Type B pancreatic cell (in vitro differentiated cells): ENCODE measurements around the gene EDEM2. TPM values are rescaled to one million over a fixed set of nuclear protein-coding genes. Genes with fewer than 3 reads are reported as not detected.
"Not testable (repeated sequence)": the region's sequence is repeated elsewhere in the genome, so short reads cannot be mapped to it uniquely, and the experiment has no call there.

ENCODE experiments used
- DNase-seq: peaks from one replicate; pipeline ENCODE4 v3.0.0; 2021; ENCODE audit warnings: mixed read lengths; ENCODE audit not compliant: unreplicated experiment; ENCODE audit errors: extremely low spot score
- H3K27ac Mint-ChIP-seq: 2 replicates; pipeline ENCODE4 v1.8.0; 2021; ENCODE audit warnings: mild to moderate bottlenecking, mixed read lengths
- H3K27me3 Mint-ChIP-seq: 2 replicates; pipeline ENCODE4 v1.8.0; 2021; ENCODE audit warnings: mixed read lengths
- H3K36me3 Mint-ChIP-seq: 2 replicates; pipeline ENCODE4 v1.8.0; 2021; ENCODE audit warnings: mixed read lengths
- H3K4me1 Mint-ChIP-seq: one replicate; pipeline ENCODE4 v1.8.0; 2021; ENCODE audit warnings: mixed read lengths; ENCODE audit not compliant: unreplicated experiment
- H3K4me3 Mint-ChIP-seq: 2 replicates; pipeline ENCODE4 v1.8.0; 2021; ENCODE audit warnings: mild to moderate bottlenecking, mixed read lengths
- H3K9me3 Mint-ChIP-seq: 2 replicates; pipeline ENCODE4 v1.8.0; 2021; ENCODE audit warnings: mixed read lengths
- CTCF ChIP-seq: fragments of 200-600 bp; sonication (generic); conservative IDR thresholded peaks from 2 replicates; pipeline ENCODE4 v1.5.0; 2021; ENCODE audit warnings: antibody characterized with exemption, mild to moderate bottlenecking
- total RNA-seq: library from RNA; stranded (reverse); gene quantifications from 2 replicates; pipeline ENCODE4 v1.2.1, GENCODE V29; 2021; ENCODE audit warnings: low replicate concordance

EDEM2 gene
- total RNA-seq, 1 donor from 2014 or later, result 27.3 TPM

GRCh38 chr20:35171753-35172433 lies 24.8 kb upstream of the EDEM2 start, which contains the start of gene PROCR:
TSS of gene PROCR (plus strand) at chr20:35172072. CDS start at chr20:35172155, 83 bp downstream.
- no peak for TF ChIP-seq CTCF
- no peak within 1 kb of the TSS for H3K27ac Mint-ChIP-seq
- peak within 1 kb of the TSS; percentile 61 for H3K4me3 Mint-ChIP-seq
- no peaks in the 10 kb centered on the region for H3K9me3 Mint-ChIP-seq
- no peaks in the 10 kb centered on the region for H3K36me3 Mint-ChIP-seq
- peaks cover 26% of the 10 kb centered on the region for H3K27me3 Mint-ChIP-seq
- no peak for DNase-seq
- H3K4me1 Mint-ChIP-seq, result peaks cover 11% of the 10 kb centered on the region

GRCh38 chr20:35171438-35171752 lies 24.3 kb upstream of the EDEM2 start:
- TF ChIP-seq CTCF, result no peak
- no peak overlapping the region for H3K27ac Mint-ChIP-seq
- peaks cover 11% of the 10 kb centered on the region for H3K4me1 Mint-ChIP-seq
- H3K4me3 Mint-ChIP-seq, result no peak overlapping the region
- peaks cover 26% of the 10 kb centered on the region for H3K27me3 Mint-ChIP-seq
- no peaks in the 10 kb centered on the region for H3K36me3 Mint-ChIP-seq
- DNase-seq, result no peak
- H3K9me3 Mint-ChIP-seq, result no peaks in the 10 kb centered on the region

- peaks cover 11% of the 10 kb centered on the region for H3K4me1 Mint-ChIP-seq
- not testable (repeated sequence) for DNase-seq, H3K27ac Mint-ChIP-seq, H3K36me3 Mint-ChIP-seq, H3K9me3 Mint-ChIP-seq, H3K4me3 Mint-ChIP-seq
- H3K27me3 Mint-ChIP-seq, result peaks cover 21% of the 10 kb centered on the region
Observed at GRCh38 chr20:35168701-35169409, 21.7 kb upstream of the EDEM2 start.

GRCh38 chr20:35167787-35168186 lies 20.7 kb upstream of the EDEM2 start:
- peaks cover 11% of the 10 kb centered on the region for H3K4me1 Mint-ChIP-seq
- no peaks in the 10 kb centered on the region for H3K9me3 Mint-ChIP-seq
- H3K4me3 Mint-ChIP-seq, result no peak overlapping the region
- H3K27me3 Mint-ChIP-seq, result peaks cover 26% of the 10 kb centered on the region
- H3K27ac Mint-ChIP-seq, result no peak overlapping the region
- DNase-seq, result no peak
- H3K36me3 Mint-ChIP-seq, result no peaks in the 10 kb centered on the region
- no peak for TF ChIP-seq CTCF

GRCh38 chr20:35166242-35166830 lies 19.2 kb upstream of the EDEM2 start:
- DNase-seq, result no peak
- Mint-ChIP-seq H3K4me3 (no peak overlapping the region), H3K9me3 (no peaks in the 10 kb centered on the region), H3K27me3 (peaks cover 19% of the 10 kb centered on the region), H3K36me3 (no peaks in the 10 kb centered on the region), H3K27ac (no peak overlapping the region), H3K4me1 (peaks cover under 1% of the 10 kb centered on the region)
- TF ChIP-seq CTCF, result no peak
